NCI-H510A (cell line): ENCODE measurements around the gene ARHGAP24.
"Not testable (repeated sequence)": the region's sequence is repeated elsewhere in the genome, so short reads cannot be mapped to it uniquely, and the experiment has no call there.

Source experiments
- DNase-seq: peaks from one replicate; lab custom pipeline; 2025; lab: John Stamatoyannopoulos, UW

Gene ARHGAP24

DNA sequence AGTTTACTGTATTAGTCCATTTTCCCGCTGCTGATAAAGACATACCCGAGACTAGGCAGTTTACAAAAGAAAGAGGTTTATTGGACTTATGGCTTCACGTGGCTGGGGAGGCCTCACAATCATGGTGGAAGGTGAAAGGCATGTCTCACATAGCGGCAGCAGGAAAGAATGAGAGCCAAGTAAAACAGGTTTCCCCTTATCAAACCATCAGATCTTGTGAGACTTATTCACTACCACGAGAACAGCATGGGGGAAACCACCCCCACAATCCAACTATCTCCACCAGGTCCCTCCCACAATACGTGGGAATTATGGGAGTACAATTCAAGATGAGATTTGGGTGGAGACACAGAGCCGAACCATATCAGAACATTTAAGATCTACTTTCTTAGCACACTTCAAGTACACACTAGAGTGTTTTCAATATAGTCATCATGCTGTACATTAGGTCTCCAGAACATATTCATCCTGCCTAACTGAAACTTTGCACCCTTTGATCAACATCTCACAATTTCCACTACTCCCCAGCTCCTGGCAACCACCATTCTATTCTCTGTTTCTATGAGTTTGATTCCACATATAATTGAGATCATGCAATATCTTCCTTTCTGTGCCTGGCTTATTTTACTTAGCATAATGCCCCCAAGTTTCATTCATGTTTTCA is 341.0 kb downstream of the ARHGAP24 start:
- DNase-seq = no peak

GRCh38 chr4:85818700-85819099 is 343.8 kb downstream of the ARHGAP24 start:
- no peak for DNase-seq

DNA sequence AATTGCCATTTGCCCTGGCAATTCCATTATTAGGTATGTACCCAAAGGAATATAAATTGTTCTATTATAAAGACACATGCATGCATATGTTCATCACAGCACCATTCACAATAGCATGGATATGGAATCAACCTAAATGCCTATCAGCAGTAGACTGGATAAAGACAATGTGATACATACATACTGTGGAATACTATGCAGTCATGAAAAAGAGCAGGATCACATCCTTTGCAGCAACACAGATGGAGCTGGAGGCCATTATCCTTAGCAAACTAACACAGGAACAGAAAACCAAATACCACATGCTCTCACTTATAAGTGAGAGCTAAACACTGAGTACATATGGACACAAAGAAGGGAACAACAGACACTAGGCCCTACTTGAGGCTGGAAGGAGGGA is 345.2 kb downstream of the ARHGAP24 start:
- not testable (repeated sequence) for DNase-seq

DNA sequence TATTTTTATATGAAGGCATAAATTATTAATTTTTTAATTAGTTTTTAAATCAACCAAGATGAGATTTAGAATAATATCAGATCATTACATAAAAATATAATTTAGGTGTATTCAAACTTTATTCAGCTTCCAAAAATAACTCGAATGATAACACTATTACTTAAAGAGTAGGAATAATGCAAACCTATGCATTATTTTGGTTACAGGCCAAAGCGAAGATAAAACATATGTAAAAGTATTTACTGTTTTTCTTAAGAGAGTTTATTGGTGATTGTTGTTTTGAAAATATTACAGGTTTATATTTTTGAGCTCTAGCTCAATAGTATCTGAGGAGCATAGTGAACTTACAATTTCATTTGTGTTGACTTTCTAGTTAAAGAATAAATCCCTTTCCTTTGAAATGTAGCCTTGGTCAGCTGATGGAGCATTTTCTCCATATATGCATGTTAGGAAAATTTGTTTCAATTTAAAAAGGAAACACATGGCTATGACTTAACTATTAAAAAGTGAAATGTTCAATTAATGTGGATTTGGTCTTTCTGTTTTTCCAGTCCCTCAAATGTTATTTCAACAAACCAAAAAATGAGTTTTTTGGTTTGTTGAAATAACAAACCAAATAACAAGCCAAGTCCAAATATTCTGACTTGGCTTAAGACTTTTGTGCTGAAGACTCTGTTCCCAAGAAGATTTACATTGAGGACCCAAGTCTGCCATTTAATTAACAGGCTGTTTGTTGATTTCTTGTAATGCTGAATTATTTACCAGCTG is 346.9 kb downstream of the ARHGAP24 start:
- DNase-seq = no peak

DNA sequence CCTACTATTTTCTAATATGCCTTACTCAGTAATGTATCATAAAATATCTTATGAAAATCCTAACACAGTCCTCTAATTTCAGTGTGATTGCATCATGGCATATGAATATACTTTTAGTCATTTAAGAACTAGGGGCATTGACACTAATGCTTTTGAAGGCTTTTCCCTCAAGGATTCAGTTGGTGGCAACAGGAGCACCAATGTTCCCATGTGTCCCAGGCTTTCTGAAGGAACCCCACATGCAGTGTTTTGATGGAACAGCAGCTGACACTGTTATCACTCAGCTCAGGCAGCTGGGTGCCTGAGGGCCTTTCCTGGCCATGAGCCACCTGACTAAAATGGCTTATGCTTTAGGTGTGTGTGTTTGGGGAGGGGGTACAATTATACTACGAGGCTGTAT is 348.3 kb downstream of the ARHGAP24 start:
- no peak for DNase-seq

DNA sequence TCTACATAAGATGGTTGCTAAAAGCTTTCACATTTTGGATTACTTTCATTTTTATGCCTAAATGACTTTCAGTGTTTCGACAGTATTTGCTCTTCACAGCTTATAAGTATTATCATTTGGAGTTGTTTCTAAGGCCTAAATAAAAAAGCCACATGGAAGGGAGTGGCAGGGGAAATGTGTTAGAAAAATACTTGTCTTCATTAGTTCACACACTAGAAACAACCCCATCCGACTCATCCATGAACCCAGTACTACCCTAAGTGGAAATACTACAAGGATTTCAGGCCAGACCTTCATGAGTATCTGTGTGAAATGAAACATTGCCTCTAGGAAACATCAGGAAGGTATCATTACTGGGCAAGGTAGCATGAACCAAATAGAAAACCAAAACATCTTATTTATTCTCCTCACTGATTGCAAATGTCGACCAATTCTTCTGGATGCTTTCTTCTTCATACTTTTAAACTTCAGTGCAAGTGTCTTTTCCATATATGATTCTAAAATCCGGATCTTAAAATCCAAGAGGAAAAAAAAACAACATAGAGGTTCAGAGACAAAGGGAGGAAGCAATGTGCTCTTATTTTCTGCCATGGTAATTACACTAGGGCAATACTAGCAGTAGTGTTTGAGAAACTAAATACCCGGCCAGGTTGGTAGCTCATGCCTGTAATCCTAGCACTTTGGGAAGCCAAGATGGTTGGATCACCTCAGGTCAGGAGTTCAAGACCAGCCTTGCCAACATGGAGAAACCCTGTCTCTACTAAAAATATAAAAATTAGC is 349.4 kb downstream of the ARHGAP24 start:
- no peak for DNase-seq

- DNase-seq = peak; percentile 5
These were observed 351.2 kb downstream of the ARHGAP24 start for GRCh38 chr4:85826060-85826678.

- no peak for DNase-seq
These were observed 353.3 kb downstream of the ARHGAP24 start for GRCh38 chr4:85828027-85828890.

GRCh38 chr4:85829276-85830051 is 354.5 kb downstream of the ARHGAP24 start:
- no peak for DNase-seq

GRCh38 chr4:85831647-85832046 is 356.7 kb downstream of the ARHGAP24 start:
- DNase-seq = no peak

DNA sequence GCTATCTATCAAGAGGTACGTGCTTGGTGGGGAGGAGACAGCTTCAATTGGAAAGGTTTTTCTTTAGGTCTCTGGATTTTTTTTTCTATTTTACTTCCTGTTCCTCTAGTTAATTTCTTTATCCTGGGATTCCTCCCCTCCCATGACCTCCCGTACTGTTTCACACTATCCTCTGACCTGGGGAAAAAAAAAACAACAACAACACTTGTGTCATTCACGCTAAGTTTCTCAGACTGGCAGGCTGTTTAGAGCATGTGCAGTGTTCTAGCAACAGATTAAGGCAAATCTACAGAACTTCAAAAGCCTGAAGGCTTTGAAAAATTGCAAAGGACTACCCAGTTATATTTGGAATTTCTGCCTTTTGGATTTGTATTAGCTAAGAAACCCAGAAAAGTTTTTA is 358.4 kb downstream of the ARHGAP24 start:
- DNase-seq = no peak

DNA sequence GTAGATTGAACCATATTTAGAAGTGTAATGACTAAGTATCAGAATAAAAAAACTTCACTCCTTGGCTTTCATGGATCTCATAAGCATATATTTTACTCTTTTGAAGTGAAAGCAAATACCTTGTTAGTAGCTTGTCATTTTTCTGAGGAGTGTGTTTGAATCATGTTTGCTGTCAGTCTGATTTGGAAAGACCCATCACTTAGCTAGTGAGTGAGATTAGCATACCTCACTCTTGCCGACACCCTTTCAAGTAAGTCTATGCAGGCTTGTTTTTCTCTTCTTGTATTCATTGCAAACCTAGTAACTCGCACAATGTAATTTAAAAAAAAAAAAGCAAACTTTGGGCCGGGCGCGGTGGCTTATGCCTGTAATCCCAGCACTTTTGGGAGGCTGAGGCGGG is 360.0 kb downstream of the ARHGAP24 start:
- DNase-seq = no peak

- DNase-seq = no peak
These were observed 361.9 kb downstream of the ARHGAP24 start for GRCh38 chr4:85836588-85837438.

DNA sequence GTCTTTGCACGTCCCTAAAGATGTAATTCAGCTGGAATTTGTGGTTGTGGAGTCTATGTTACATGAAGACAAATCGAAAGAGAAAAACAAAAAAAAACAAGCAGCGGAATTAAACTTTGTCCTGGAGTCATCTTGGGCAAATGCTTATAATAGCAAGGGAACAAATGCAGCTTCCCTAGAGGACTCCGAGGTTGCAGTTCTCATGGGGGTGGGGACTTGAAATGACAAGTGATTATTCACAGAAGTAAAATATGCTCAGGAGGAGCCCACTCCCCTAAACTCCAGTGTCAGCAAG is 362.4 kb downstream of the ARHGAP24 start:
- DNase-seq = no peak

- not testable (repeated sequence) for DNase-seq
These were observed 365.1 kb downstream of the ARHGAP24 start for GRCh38 chr4:85839981-85840451.

DNA sequence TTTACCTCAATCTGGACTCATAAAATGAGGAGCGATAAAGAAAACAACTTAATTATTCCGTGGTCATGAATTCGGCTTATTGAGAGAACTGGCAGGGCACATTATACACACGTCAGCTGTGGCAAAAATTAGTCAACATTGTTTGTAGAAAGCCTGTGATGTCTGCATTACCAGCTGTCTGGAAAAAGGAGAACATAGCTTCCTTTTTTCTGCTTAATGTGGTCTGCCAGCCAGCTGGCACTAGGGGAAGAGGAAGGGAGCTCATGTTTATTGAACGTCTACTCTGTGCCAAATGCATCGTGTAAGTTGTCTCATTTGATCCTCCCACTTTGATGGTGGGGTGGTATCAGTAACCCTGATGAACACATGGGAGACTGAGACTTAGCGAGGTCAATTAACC is 367.6 kb downstream of the ARHGAP24 start:
- no peak for DNase-seq

DNA sequence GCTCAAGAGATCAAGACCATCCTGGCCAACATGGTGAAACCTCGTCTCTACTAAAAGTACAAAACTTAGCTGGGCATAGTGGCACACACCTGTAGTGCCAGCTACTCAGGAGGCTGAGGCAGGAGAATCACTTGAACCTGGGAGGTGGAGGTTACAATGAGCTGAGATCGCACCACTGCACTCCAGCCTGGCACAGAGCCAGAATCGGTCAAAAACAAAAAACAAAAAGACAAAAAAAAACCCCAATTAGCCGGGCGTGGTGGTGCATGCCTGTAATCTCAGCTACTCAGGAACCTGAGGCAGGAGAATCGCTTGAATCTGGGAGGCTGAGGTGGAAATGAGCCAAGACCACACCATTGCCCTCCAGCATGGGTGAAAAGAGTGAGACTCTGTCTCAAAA is 378.8 kb downstream of the ARHGAP24 start:
- not testable (repeated sequence) for DNase-seq

DNA sequence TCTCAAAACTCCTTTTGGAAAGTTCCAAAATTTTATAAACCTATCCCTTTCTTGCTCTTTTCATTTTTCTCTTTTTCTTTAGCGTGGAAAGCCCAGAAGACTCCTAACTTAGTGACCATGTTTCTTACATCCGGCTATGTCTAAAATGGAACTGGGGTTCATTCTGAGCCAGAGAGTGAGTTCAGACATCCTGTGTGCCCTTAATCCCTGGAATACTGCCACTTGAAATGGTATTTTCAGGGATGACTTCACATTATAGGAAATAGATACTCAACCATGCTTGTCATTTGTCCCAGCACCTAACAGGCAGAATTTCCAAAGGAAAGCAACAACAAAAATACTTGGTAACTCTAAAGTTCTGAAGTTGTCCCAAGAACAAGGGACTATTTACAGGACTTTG is 379.6 kb downstream of the ARHGAP24 start:
- no peak for DNase-seq

GRCh38 chr4:85860066-85860740 is 385.3 kb downstream of the ARHGAP24 start:
- no peak for DNase-seq
